NCI-H2029 treated with DMSO at 0.1 percent for 48 hours (cell line): ENCODE results near the gene FBXL14.

ENCODE experiments used
- DNase-seq: peaks from one replicate; lab custom pipeline; 2025; lab: John Stamatoyannopoulos, UW

Gene FBXL14

GRCh38 chr12:1593174-1594005 lies 991 bp downstream of the FBXL14 start:
- no peak for DNase-seq

GRCh38 chr12:1592444-1593173 lies 1.8 kb downstream of the FBXL14 start:
- no peak for DNase-seq

- no peak for DNase-seq
Measured at GRCh38 chr12:1591543-1591942, 2.8 kb downstream of the FBXL14 start.

GRCh38 chr12:1591034-1591433 lies 3.3 kb downstream of the FBXL14 start:
- DNase-seq: no peak

- no peak for DNase-seq
Measured at GRCh38 chr12:1590221-1590979, 4.0 kb downstream of the FBXL14 start.

- DNase-seq: no peak
Measured at GRCh38 chr12:1588575-1588947, 5.8 kb downstream of the FBXL14 start.

GRCh38 chr12:1587927-1588574 lies 6.3 kb downstream of the FBXL14 start:
- DNase-seq: no peak

- no peak for DNase-seq
Measured at GRCh38 chr12:1584326-1584725, 10.1 kb downstream of the FBXL14 start.

GRCh38 chr12:1583421-1584078 lies 10.8 kb downstream of the FBXL14 start:
- DNase-seq: peak; percentile 80

- DNase-seq: no peak
Measured at GRCh38 chr12:1582709-1583050, 11.7 kb downstream of the FBXL14 start.

- no peak for DNase-seq
Measured at GRCh38 chr12:1581973-1582708, 12.2 kb downstream of the FBXL14 start.

GRCh38 chr12:1580526-1580925 lies 13.9 kb downstream of the FBXL14 start:
- no peak for DNase-seq

GRCh38 chr12:1579651-1580435 lies 14.5 kb downstream of the FBXL14 start:
- no peak for DNase-seq

- DNase-seq: no peak
Measured at GRCh38 chr12:1576410-1577241, 17.8 kb downstream of the FBXL14 start.

GRCh38 chr12:1575408-1576401 lies 18.7 kb downstream of the FBXL14 start:
- DNase-seq: no peak

GRCh38 chr12:1574865-1575259 lies 19.5 kb downstream of the FBXL14 start:
- no peak for DNase-seq

GRCh38 chr12:1573960-1574864 lies 20.2 kb downstream of the FBXL14 start:
- no peak for DNase-seq
